ENCODE measurements around the gene AP2A1.

AP2A1 gene

GRCh38 chr19:49788857-49789256 lies 22.1 kb downstream of the AP2A1 start:
- no peak for TF ChIP-seq CTCF (IDR thresholded peaks at IDR 0.05; ENCODE audit: borderline replicate concordance, control extremely low read depth, extremely low read depth, insufficient read depth, missing control alignments)
- in situ Hi-C loops (cut with MboI; ENCODE audit: low sequenced_read_pairs, unreplicated experiment): no loop called here
- DNase-seq (ENCODE audit: low spot score): no peak

DNA sequence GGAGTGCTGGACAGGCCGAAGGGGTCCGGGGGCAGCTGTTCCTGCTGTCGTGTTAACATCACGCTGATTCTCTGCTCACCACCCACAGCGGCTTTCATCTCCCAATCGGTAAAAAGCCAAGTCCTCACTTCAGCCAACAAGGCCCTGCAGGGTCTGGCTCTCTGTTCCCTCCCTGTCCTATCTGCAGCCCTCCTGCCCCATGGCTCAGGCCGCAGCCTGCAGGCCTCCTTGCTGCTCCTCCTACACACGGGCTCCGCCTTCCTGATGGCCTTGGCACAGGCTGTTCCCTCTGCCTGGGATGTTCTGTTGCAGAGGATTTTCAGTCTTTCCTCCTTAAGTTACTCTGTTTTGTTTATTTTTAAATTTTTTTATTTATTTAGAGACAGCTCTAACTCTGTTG lies 24.1 kb downstream of the AP2A1 start:
- in situ Hi-C loops (cut with MboI; ENCODE audit: low sequenced_read_pairs, unreplicated experiment): no loop called here
- DNase-seq (ENCODE audit: low spot score): no peak
- TF ChIP-seq CTCF (IDR thresholded peaks at IDR 0.05; ENCODE audit: borderline replicate concordance, control extremely low read depth, extremely low read depth, insufficient read depth, missing control alignments): no peak

- no peak for DNase-seq (ENCODE audit: low spot score)
- in situ Hi-C loops (cut with MboI; ENCODE audit: low sequenced_read_pairs, unreplicated experiment): no loop called here
Measured at GRCh38 chr19:49791776-49792445, 25.1 kb downstream of the AP2A1 start.

DNA sequence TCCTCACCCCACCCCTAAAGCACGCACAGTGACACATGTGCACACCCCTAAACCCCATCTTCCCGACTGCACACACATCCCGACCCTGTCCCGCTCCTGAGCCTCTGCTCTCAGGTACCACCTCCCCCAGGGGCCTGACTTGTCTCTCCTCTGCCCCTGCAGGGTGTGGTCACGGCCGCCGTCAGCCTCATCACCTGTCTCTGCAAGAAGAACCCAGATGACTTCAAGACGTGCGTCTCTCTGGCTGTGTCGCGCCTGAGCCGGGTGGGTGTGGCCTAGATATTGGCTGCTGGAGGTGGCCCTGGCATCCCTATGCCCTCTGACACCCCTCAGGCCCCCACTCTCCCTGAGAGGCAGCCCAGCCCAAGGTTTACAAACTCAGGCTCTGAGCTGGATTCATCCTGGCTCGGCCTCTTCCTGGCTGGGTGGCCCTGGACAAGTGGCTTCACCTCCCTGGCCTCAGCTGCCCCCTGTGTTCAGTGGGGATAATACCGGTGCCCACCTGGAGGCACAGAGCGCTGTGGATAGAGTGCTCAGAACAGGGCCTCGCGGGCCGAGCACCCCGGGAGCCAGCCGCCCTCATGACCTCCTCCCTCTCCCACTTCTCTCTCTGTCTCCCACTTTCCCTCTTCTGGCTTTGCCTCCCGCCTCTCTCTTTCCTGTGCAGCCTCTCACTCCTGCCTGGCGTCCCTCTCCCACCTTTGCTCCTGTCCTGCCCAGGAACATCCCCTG lies 26.2 kb downstream of the AP2A1 start:
- no peak for DNase-seq (ENCODE audit: low spot score)
- in situ Hi-C loops (cut with MboI; ENCODE audit: low sequenced_read_pairs, unreplicated experiment): no loop called here
- no peak for TF ChIP-seq CTCF (IDR thresholded peaks at IDR 0.05; ENCODE audit: borderline replicate concordance, control extremely low read depth, extremely low read depth, insufficient read depth, missing control alignments)

More at GRCh38 chr19:49791776-49792445, 25.1 kb downstream of the AP2A1 start:
- no peak for TF ChIP-seq CTCF (IDR thresholded peaks at IDR 0.05; ENCODE audit: borderline replicate concordance, control extremely low read depth, extremely low read depth, insufficient read depth, missing control alignments)

DNA sequence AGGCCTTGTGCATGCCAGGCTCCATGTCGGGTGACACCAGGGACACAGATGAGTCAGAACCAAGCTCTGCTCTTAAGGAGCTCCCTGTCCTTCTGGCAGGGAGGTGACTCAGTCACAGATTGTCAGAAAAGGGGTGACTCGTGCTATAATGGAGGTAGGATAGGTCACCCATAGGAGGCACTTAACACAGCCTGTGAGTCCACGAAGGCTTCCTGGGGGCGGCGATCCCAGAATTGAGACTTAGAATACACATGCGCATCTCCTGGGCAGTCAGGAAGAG lies 26.7 kb downstream of the AP2A1 start:
- no peak for DNase-seq (ENCODE audit: low spot score)
- TF ChIP-seq CTCF (IDR thresholded peaks at IDR 0.05; ENCODE audit: borderline replicate concordance, control extremely low read depth, extremely low read depth, insufficient read depth, missing control alignments): no peak
- in situ Hi-C loops (cut with MboI; ENCODE audit: low sequenced_read_pairs, unreplicated experiment): no loop called here

DNA sequence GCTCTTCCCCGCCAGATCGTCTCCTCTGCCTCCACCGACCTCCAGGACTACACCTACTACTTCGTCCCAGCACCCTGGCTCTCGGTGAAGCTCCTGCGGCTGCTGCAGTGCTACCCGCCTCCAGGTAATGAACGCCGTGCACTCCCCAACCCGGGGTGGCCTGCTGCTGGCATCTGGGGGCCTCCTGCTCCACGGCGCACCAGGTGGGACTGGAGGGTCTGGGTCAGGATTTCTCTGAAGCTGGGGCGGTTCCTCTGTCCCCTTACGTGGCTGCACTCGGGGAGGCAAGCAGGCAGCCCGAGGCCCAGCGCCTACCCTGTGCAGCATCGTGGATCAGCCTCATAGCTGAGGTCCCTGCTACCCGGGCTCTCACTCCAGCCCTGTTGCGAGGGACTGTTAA lies 28.8 kb downstream of the AP2A1 start:
- DNase-seq (ENCODE audit: low spot score): no peak
- TF ChIP-seq CTCF (IDR thresholded peaks at IDR 0.05; ENCODE audit: borderline replicate concordance, control extremely low read depth, extremely low read depth, insufficient read depth, missing control alignments): no peak
- in situ Hi-C loops (cut with MboI; ENCODE audit: low sequenced_read_pairs, unreplicated experiment): no loop called here
